NCI-H510A (cell line): ENCODE data around the gene EPHA8.

Experiments used
- DNase-seq: peaks from one replicate; lab custom pipeline; 2025; lab: John Stamatoyannopoulos, UW

The EPHA8 gene

DNA sequence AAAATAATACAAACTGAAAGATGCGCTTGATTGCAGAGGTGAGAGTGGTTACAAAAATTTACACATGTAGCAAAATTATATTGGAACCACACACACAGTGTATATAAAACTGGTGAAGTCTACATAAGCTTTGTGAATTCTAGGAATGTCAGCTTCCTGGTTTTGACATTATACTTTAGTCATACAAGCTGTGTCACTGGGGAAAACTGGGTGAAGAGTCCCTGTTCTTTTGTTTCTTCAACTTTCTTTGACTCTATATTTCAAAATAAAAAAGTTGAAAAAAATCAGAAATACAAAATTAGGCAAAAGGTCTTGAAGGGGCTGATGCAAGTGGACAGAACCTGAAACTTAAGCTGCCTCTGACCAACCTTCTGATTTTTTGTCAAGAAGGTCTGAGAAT, 83.1 kb downstream of the EPHA8 start:
- DNase-seq: no peak

DNA sequence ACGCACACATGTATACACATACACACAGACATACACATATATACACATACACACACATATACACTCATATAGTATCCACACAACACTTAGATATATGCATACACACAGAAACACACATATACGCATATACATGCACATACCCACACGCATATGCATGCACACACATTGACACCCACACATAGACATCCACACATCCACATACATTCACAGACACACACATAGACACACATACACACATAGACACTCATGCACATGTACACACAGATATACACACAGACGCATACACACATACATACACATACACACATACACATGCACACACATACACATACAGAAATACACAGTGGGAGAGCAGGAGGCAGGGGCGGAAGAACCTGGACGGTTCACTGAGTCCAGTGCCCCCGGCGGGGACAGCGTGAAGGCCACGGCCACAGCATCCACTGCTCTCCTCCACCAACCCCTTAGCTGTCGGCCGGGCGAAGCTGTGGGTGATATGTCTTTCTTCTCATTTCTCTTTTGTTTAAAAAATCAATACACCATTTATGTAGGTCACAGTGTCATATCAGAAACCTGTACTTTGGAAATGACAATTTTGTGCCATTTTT, 86.9 kb downstream of the EPHA8 start:
- DNase-seq: no peak

DNA sequence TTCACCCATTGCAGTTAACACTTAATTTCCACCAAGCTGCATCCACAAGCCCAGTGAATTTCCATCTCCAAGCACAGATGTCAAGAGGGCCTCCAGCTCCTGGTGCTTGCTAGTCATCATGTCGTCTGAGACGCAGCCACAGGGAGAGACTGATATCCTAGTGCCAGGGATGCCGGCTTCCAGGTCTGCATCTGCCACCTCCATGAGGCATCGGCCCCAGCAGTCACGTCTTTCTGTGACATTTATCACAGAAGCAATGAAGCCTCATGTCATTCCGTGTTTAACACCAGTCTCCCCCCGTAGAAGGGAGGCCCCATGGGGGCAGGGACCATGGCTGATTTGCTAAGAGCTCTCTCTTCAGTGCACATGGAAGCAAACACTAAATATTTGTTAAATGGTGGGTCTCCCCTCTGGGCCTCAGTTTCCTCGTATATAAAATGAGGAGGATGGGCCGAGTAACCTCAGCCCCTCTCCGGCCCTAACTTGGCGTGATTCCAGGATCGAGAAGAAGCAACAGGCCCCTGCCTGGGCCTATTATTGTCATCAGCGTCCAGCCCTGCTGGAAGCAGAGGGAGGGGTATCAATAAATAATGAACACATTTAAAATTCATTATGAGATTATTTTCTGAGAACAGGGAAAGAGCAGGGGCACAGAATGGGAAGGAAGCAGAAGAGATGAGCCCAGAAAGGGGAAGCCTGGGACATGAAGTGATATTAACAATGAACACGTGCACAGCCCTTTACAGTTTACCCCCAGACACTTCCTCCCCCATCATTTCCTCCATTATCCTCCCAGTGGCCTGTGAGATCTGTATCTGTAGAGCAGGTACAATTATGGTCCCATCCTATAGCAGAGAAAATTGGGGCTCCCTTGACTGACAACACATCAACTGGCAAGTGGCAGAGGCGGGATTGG, 88.9 kb downstream of the EPHA8 start:
- DNase-seq: no peak

DNA sequence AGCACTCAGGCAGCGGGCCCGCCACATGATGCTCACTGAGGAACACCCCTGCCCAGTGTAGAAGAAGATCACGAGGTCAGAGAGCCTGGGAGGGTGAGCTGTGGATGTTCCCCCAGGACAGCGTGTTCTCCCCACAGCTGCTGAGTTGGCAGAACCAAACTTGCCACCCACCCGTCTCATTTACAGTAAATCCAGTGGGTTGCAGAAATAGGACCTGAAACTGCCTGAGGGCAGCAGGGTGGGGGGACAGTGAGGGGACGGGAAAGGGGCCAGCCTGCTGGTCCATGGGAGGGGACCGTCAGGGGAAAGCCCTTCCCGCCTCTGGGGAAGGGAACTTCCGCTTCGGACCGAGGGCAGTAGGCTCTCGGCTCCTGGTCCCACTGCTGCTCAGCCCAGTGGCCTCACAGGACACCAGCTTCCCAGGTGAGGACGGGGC, 89.6 kb downstream of the EPHA8 start, which contains the start of gene C1QB:
Gene C1QB, plus strand, starts transcription at position 356 of the 436 bp plus-strand sequence. CDS start 6,227 bp downstream, outside the sequence.
- no peak for DNase-seq
